ENCODE data around the gene C4orf33.

- TF ChIP-seq CTCF (IDR thresholded peaks at IDR 0.05) (no peak), POLR2A (IDR thresholded peaks at IDR 0.05) (no peak)
Measured at GRCh38 chr4:129144755-129145206, 48.8 kb downstream of the C4orf33 start.

Measured in thyroid gland (tissue), 4 donors.